Neural progenitor cell (in vitro differentiated cells): ENCODE data around the gene PIK3C2B.

Source experiments
- CTCF ChIP-seq: fragments of 200-600 bp; sonication (generic); IDR thresholded peaks from 2 replicates; pipeline ENCODE4 v1.5.1; 2017; ENCODE audit warnings: antibody characterized with exemption, mild to moderate bottlenecking
- EZH2 ChIP-seq: fragments of 200-600 bp; sonication (generic); IDR thresholded peaks from 2 replicates; pipeline ENCODE4 v1.6.1; 2017; ENCODE audit warnings: antibody characterized with exemption, mild to moderate bottlenecking, moderate library complexity
- EZH2phosphoT487 ChIP-seq: fragments of 200-600 bp; sonication (generic); IDR thresholded peaks from 2 replicates; pipeline ENCODE4 v1.6.1; 2017; ENCODE audit warnings: antibody characterized with exemption

- TF ChIP-seq EZH2phosphoT487 (no peak), CTCF (no peak), EZH2 (no peak)
Observed at GRCh38 chr1:204478921-204479320, 15.7 kb downstream of the PIK3C2B start.
